HepG2 (cell line): ENCODE data around the gene AGTPBP1. TPM values are rescaled to one million over a fixed set of nuclear protein-coding genes. Genes with fewer than 3 reads are reported as not detected.

Experiments
- ELF1 ChIP-seq: sonication (generic); formaldehyde crosslinking; IDR thresholded peaks from 2 replicates; pipeline ENCODE4 v1.4.0; 2020; ENCODE audit warnings: missing genetic modification reagents
- ESRRA ChIP-seq: sonication (generic); formaldehyde crosslinking; IDR thresholded peaks from 2 replicates; pipeline ENCODE4 v1.5.1; 2020; ENCODE audit warnings: mild to moderate bottlenecking, low read depth, missing genetic modification reagents
- SOX5 ChIP-seq: IDR thresholded peaks from 2 replicates; pipeline ENCODE4 v1.6.1; 2016; ENCODE audit warnings: borderline replicate concordance
- polyA plus RNA-seq, 8 experiments: library from polyadenylated mRNA; depleted of rRNA in 3 of 8; stranded (reverse) in 7 of 8; unstranded in 1 of 8; fragments of >200 nt; fragmentation: Illumina TruSeq in 4 of 8; extraction: Trizol in 4 of 8; gene quantifications; 2 replicates each; pipeline versions ENCODE4 v1.2.1 to v1.2.3, GENCODE V29; 2011 to 2016; ENCODE audit warnings: low read depth in 4 of 8, missing spikeins in 1 of 8, mixed read lengths in 1 of 8; ENCODE audit not compliant: insufficient read depth in 1 of 8
- total RNA-seq, 5 experiments: library from RNA; depleted of rRNA; stranded (reverse); fragments of >200 nt; fragmentation: Illumina TruSeq; extraction: Trizol; gene quantifications; 2 replicates each; pipeline ENCODE4 v1.2.3, GENCODE V29; 2016; ENCODE audit warnings: low read depth in 1 of 5
- TF ChIP-seq, protein P1 (sequence below), 2 experiments: fragments of 450-650 bp in 1 of 2; sonication (generic) in 1 of 2; formaldehyde crosslinking in 1 of 2; IDR thresholded peaks; 2 replicates each; pipeline versions ENCODE4 v1.6.1 to v1.8.0; 2016 to 2022; ENCODE audit warnings: antibody characterized with exemption in 1 of 2, mild to moderate bottlenecking in 1 of 2, missing genetic modification reagents in 1 of 2

Gene AGTPBP1
- total and polyA plus RNA-seq, 2 of the 13 experiments (the other 11 are each of a cell fraction or from before 2014, with no cell fraction given), result 9.7 to 22.3 TPM

DNA sequence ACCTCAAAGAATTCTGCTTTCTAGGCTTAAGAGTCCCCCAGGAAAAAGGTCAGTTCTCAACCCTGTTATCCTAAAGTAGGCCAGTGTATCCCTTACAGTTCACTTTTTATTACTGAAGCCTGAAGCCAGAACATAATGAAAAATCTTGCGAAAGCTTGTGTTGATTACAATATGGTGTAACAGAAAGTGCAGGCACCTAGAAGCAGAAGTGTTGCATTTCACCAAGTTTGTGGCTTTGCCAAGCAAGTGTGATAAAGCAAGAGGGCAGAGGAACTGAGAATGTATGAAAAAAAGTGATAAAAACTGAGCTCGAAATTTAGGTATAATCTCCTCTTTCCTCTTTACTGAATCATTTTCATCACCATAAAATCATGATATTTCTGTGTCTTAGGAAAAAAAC lies 26.2 kb downstream of the AGTPBP1 start (continued):
- TF ChIP-seq, protein P1, sequence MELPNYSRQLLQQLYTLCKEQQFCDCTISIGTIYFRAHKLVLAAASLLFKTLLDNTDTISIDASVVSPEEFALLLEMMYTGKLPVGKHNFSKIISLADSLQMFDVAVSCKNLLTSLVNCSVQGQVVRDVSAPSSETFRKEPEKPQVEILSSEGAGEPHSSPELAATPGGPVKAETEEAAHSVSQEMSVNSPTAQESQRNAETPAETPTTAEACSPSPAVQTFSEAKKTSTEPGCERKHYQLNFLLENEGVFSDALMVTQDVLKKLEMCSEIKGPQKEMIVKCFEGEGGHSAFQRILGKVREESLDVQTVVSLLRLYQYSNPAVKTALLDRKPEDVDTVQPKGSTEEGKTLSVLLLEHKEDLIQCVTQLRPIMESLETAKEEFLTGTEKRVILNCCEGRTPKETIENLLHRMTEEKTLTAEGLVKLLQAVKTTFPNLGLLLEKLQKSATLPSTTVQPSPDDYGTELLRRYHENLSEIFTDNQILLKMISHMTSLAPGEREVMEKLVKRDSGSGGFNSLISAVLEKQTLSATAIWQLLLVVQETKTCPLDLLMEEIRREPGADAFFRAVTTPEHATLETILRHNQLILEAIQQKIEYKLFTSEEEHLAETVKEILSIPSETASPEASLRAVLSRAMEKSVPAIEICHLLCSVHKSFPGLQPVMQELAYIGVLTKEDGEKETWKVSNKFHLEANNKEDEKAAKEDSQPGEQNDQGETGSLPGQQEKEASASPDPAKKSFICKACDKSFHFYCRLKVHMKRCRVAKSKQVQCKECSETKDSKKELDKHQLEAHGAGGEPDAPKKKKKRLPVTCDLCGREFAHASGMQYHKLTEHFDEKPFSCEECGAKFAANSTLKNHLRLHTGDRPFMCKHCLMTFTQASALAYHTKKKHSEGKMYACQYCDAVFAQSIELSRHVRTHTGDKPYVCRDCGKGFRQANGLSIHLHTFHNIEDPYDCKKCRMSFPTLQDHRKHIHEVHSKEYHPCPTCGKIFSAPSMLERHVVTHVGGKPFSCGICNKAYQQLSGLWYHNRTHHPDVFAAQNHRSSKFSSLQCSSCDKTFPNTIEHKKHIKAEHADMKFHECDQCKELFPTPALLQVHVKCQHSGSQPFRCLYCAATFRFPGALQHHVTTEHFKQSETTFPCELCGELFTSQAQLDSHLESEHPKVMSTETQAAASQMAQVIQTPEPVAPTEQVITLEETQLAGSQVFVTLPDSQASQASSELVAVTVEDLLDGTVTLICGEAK (IDR thresholded peaks at IDR 0.05), result no peak
- TF ChIP-seq, protein P1 (CRISPR knock-in tag; IDR thresholded peaks at IDR 0.05), result no peak
- TF ChIP-seq SOX5 (CRISPR knock-in tag), result no peak
- no peak for TF ChIP-seq ESRRA
- no peak for TF ChIP-seq ELF1 (CRISPR knock-in tag)
